IPS-20b (cell line): Measurements from ENCODE around the gene KCMF1.

Experiments used
- H3K27ac ChIP-seq: one replicate; pipeline ENCODE4 v1.5.1; 2013; ENCODE audit warnings: low read length
- H3K27me3 ChIP-seq: 2 replicates; pipeline ENCODE4 v1.6.1; 2013; ENCODE audit warnings: mild to moderate bottlenecking, low read length, inconsistent platforms; ENCODE audit not compliant: insufficient read depth
- H3K36me3 ChIP-seq: 2 replicates; pipeline ENCODE4 v1.6.1; 2013; ENCODE audit warnings: low read depth, mild to moderate bottlenecking, inconsistent platforms, low read length, moderate library complexity; ENCODE audit not compliant: insufficient read depth
- H3K4me1 ChIP-seq: 2 replicates; pipeline ENCODE4 v1.6.1; 2013; ENCODE audit warnings: mild to moderate bottlenecking, control low read depth, inconsistent platforms, low read length, moderate library complexity; ENCODE audit not compliant: insufficient read depth
- H3K4me3 ChIP-seq: 2 replicates; pipeline ENCODE4 v1.5.1; 2013; ENCODE audit warnings: mild to moderate bottlenecking, low read length, inconsistent platforms
- H3K9ac ChIP-seq: 2 replicates; pipeline ENCODE4 v1.6.1; 2013; ENCODE audit warnings: low read depth, mild to moderate bottlenecking, inconsistent platforms, low read length, moderate library complexity
- H3K9me3 ChIP-seq: 2 replicates; pipeline ENCODE4 v1.6.1; 2013; ENCODE audit warnings: mild to moderate bottlenecking, low read depth, low read length, inconsistent platforms; ENCODE audit not compliant: insufficient read depth

The KCMF1 gene

GRCh38 chr2:85073033-85073432 lies 102.1 kb downstream of the KCMF1 start:
- Histone ChIP-seq H3K36me3 (no peaks in the 10 kb centered on the region), H3K4me1 (no peaks in the 10 kb centered on the region), H3K4me3 (no peak overlapping the region), H3K27me3 (peaks cover 2% of the 10 kb centered on the region), H3K9ac (no peak overlapping the region), H3K9me3 (no peaks in the 10 kb centered on the region), H3K27ac (no peak overlapping the region)

- Histone ChIP-seq H3K27ac (no peak overlapping the region), H3K27me3 (no peaks in the 10 kb centered on the region), H3K4me3 (no peak overlapping the region), H3K36me3 (no peaks in the 10 kb centered on the region), H3K9ac (no peak overlapping the region), H3K4me1 (no peaks in the 10 kb centered on the region), H3K9me3 (peaks cover 4% of the 10 kb centered on the region; the same call in 1 of the 2 replicates)
Measured at GRCh38 chr2:85076618-85077274, 105.8 kb downstream of the KCMF1 start.

- no peaks in the 10 kb centered on the region for H3K36me3 ChIP-seq
- no peak overlapping the region for H3K4me3 ChIP-seq
- H3K9me3 ChIP-seq, result peaks cover 5% of the 10 kb centered on the region; the same call in 1 of the 2 replicates
- no peak overlapping the region for H3K9ac ChIP-seq
- no peaks in the 10 kb centered on the region for H3K4me1 ChIP-seq
- H3K27ac ChIP-seq, result no peak overlapping the region
- H3K27me3 ChIP-seq, result no peaks in the 10 kb centered on the region
Measured at GRCh38 chr2:85077859-85078419, 107.0 kb downstream of the KCMF1 start.

- H3K27ac ChIP-seq, result no peak overlapping the region
- H3K9ac ChIP-seq, result no peak overlapping the region
- no peaks in the 10 kb centered on the region for H3K36me3 ChIP-seq
- no peaks in the 10 kb centered on the region for H3K4me1 ChIP-seq
- H3K4me3 ChIP-seq, result no peak overlapping the region
- H3K9me3 ChIP-seq, result peaks cover 5% of the 10 kb centered on the region; the same call in 1 of the 2 replicates
- no peaks in the 10 kb centered on the region for H3K27me3 ChIP-seq
Measured at GRCh38 chr2:85078536-85078935, 107.6 kb downstream of the KCMF1 start.

GRCh38 chr2:85083092-85083491 lies 112.1 kb downstream of the KCMF1 start:
- Histone ChIP-seq H3K27ac (no peak overlapping the region), H3K9me3 (peaks cover 5% of the 10 kb centered on the region; the same call in 1 of the 2 replicates), H3K4me3 (no peak overlapping the region), H3K4me1 (no peaks in the 10 kb centered on the region; the same call in 1 of the 2 replicates), H3K9ac (no peak overlapping the region), H3K27me3 (no peaks in the 10 kb centered on the region), H3K36me3 (no peaks in the 10 kb centered on the region)

- H3K27ac ChIP-seq, result no peak overlapping the region
- H3K4me1 ChIP-seq, result peaks cover 16% of the 10 kb centered on the region
- H3K27me3 ChIP-seq, result no peaks in the 10 kb centered on the region
- H3K9ac ChIP-seq, result no peak overlapping the region
- H3K4me3 ChIP-seq, result no peak overlapping the region
- H3K9me3 ChIP-seq, result peaks cover 5% of the 10 kb centered on the region; the same call in 1 of the 2 replicates
- H3K36me3 ChIP-seq, result no peaks in the 10 kb centered on the region
Measured at GRCh38 chr2:85085563-85085962, 114.6 kb downstream of the KCMF1 start.

- H3K27ac ChIP-seq, result no peak overlapping the region
Measured at GRCh38 chr2:85087541-85087940, 116.6 kb downstream of the KCMF1 start.

GRCh38 chr2:85088921-85089320 lies 118.0 kb downstream of the KCMF1 start:
- Histone ChIP-seq H3K4me1 (peaks cover 16% of the 10 kb centered on the region), H3K9ac (peak overlapping the region; percentile 10; the same call in 1 of the 2 replicates), H3K27me3 (no peaks in the 10 kb centered on the region), H3K27ac (peak overlapping the region; percentile 27), H3K36me3 (no peaks in the 10 kb centered on the region), H3K9me3 (no peaks in the 10 kb centered on the region), H3K4me3 (peak overlapping the region; percentile 25; the same call in 1 of the 2 replicates)

More at GRCh38 chr2:85087541-85087940, 116.6 kb downstream of the KCMF1 start:
- no peaks in the 10 kb centered on the region for H3K36me3 ChIP-seq
- no peaks in the 10 kb centered on the region for H3K27me3 ChIP-seq
- H3K4me3 ChIP-seq, result no peak overlapping the region
- peaks cover 16% of the 10 kb centered on the region for H3K4me1 ChIP-seq
- H3K9me3 ChIP-seq, result no peaks in the 10 kb centered on the region
- no peak overlapping the region for H3K9ac ChIP-seq

- Histone ChIP-seq H3K4me1 (peaks cover 16% of the 10 kb centered on the region), H3K4me3 (peak overlapping the region; percentile 25; the same call in 1 of the 2 replicates), H3K36me3 (no peaks in the 10 kb centered on the region), H3K9me3 (no peaks in the 10 kb centered on the region), H3K27ac (peak overlapping the region; percentile 27), H3K27me3 (no peaks in the 10 kb centered on the region), H3K9ac (peak overlapping the region; percentile 10; the same call in 1 of the 2 replicates)
Measured at GRCh38 chr2:85089585-85089984, 118.6 kb downstream of the KCMF1 start.

- Histone ChIP-seq H3K27ac (no peak overlapping the region), H3K27me3 (no peaks in the 10 kb centered on the region), H3K4me1 (peaks cover 16% of the 10 kb centered on the region), H3K9me3 (no peaks in the 10 kb centered on the region), H3K9ac (no peak overlapping the region), H3K4me3 (no peak overlapping the region), H3K36me3 (no peaks in the 10 kb centered on the region)
Measured at GRCh38 chr2:85091838-85092237, 120.9 kb downstream of the KCMF1 start.

- no peaks in the 10 kb centered on the region; the same call in 1 of the 2 replicates for H3K4me1 ChIP-seq
- H3K27ac ChIP-seq, result no peak overlapping the region
- H3K9ac ChIP-seq, result no peak overlapping the region
- no peak overlapping the region for H3K4me3 ChIP-seq
- H3K36me3 ChIP-seq, result no peaks in the 10 kb centered on the region
- no peaks in the 10 kb centered on the region for H3K9me3 ChIP-seq
- H3K27me3 ChIP-seq, result no peaks in the 10 kb centered on the region
Measured at GRCh38 chr2:85095094-85095493, 124.1 kb downstream of the KCMF1 start.

- no peak overlapping the region for H3K27ac ChIP-seq
- H3K4me1 ChIP-seq, result no peaks in the 10 kb centered on the region
- H3K27me3 ChIP-seq, result no peaks in the 10 kb centered on the region
- H3K9ac ChIP-seq, result no peak overlapping the region
- H3K4me3 ChIP-seq, result no peak overlapping the region
- H3K9me3 ChIP-seq, result no peaks in the 10 kb centered on the region
- H3K36me3 ChIP-seq, result no peaks in the 10 kb centered on the region
Measured at GRCh38 chr2:85096616-85097015, 125.7 kb downstream of the KCMF1 start.
